Measurements from ENCODE around the gene STARD13.

STARD13 gene

DNA sequence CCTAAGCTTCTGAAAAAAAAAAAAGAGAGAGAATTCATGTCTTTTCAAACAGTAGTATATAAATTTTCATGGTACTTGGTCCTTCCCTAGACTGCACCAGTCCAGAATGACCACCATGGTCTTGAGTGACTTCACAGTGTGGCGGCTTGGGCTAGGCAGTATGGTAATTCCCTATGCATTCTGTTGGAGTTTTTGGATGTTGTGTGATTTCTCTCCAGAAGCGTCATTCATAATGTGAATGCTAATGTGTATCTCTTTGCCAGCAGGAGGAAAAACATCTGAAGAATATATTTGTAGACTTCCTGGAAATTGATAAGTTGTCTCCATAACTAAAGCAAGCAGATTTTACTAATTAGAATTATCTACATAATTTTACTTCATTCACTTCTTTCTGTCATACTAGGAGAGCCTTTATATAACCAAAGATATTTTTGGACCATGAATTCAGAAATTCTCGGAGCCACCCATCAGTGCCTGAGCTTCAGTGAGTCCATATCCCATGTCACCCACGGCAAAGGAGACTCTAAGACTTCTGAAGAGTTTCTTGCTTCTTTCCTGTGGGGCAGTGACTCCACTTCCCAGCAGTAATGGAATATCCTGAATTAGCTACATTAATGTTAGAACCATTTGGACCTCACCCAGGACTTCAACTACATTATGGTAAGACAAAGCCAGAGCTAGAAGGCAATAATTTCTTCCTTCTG, 8.4 kb downstream of the STARD13 start:
- no peak for DNase-seq

DNA sequence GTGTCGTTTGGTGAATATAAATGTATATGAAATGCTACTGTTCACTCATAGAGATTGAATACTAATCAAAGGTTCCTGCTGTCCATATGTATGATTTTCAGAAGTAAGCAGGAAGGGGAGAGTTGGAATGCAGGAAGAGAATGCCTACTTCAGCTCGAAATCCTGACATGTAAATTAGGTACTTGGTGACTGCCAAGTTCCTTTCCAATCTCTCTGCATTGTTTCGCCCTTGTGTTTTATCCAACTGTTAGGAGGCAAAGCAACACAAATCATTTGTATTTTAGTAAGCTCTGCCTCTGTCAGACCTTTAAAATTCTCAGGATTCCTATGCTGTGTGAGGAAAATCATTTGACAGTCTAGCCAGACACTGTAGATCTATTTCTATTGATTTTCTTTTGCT, 9.0 kb downstream of the STARD13 start:
- no peak for DNase-seq

GRCh38 chr13:33275916-33276315, 9.6 kb downstream of the STARD13 start:
- no peak for DNase-seq

- DNase-seq, result no peak
Observed at GRCh38 chr13:33274264-33274663, 11.3 kb downstream of the STARD13 start.

GRCh38 chr13:33272531-33273124, 12.9 kb downstream of the STARD13 start:
- DNase-seq, result no peak

- no peak for DNase-seq
Observed at GRCh38 chr13:33271759-33272158, 13.8 kb downstream of the STARD13 start.

DNA sequence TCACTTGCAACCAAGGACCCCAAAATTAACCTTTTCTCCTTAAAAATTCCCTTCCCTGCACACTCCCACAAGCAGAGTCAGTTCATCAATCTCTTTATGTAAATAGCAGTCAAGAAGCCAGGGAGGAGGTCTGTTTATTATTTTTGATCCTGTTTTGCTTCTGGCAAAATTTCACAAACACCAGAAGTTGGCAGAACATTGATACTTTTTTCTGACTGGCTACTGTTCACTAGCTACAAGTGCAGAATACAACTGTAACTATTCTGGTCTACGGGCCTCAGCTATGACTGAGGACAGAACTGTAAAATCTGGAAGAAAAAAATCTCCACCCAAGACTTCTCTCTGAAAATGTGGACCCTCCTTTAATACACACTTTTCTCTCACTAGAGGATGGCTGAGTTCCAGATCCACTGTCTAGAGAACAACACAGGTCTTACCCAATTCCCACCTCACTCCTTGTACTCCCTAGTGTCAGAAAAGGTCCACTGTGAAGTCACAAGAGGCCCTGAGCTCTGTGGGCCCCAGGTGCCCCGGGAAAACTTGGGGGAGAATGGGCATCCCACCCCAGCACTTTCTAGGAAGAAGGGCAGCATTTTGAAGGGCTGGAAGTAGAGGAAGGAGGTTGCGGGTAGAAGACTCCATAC, 14.5 kb downstream of the STARD13 start:
- no peak for DNase-seq

DNA sequence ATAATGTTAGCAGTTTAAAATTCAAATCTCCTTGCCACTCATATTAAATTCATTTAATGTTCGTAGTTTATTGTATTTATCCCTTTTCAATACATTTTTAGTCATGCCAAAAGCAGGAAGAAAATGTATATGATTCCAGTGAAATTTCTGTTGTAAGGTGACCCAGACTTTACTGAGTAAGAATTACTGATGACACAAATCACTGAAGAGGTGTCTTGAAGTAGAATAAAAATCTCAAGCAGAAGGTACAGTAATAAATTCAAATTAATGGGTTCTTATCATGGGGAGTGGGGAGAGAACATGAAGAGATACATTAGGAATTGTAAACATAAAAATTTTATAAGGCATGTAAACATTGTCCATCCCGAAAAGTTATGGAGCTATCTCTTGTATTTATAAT, 19.9 kb downstream of the STARD13 start:
- no peak for DNase-seq

DNA sequence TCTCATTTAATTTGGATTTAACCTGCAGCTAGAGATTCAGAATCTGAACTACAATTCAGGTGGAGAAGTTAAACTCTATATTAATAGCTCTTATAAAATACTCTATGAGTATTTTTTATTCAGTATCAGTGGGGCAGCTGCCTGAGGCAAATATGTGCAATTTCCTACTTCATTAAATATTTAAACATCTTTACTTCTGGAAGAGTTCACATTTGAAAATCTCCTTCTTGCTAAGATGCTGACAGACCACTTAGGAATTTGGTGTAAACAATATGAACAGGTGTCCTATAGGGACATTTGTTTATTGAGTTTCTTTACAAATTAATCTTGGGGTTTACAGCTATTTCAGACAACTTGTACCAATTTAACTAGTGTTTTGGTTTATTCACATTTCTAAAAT, 20.4 kb downstream of the STARD13 start:
- no peak for DNase-seq

DNA sequence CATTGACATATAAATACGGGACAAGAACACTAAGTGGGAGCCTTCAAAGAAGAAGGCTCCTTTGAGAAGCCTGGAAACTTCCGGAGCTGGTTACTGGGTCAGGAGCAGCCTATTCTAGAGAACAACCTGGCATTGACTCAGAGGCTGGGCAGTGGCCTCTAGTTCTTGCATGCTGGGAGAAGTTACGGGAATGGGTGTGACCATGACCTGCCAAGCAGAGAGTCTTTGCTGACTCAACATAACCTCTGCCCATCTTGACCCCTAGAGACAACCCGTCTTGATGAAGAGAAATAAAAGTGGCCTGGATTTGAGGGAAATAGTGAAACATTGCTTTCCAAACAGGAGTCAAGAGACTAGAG, 21.0 kb downstream of the STARD13 start:
- no peak for DNase-seq

DNA sequence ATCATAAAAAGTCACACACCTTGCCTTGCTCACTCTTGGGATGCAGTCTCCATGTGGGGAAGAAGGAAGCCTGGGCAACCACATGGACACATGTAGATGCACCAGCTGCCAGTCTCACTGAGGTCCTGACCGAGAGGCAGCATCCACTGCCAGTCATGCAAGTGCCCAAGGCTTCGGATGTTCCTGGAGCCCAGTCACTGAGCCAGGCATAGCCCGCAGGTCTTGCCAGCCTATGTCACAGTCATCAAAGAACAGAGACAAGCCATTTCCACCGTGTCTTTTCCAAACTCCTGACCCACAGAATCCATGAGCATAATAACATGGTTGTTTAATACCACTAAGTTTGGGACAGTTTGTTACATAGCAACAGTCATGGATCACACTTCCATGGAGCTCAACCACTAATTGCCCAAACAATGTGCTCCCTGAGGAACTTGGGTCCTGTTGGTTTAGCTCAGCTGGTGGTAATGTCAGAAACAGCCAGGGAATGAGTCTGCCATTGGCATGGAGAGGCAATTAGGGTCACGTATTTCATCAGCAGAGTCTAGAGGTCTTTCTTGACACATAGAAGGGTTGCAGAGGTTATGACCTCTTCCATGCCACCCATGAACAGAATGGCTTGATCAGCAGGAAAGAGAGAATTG, 21.5 kb downstream of the STARD13 start:
- DNase-seq, result no peak

GRCh38 chr13:33263484-33263883, 22.1 kb downstream of the STARD13 start:
- no peak for DNase-seq

DNA sequence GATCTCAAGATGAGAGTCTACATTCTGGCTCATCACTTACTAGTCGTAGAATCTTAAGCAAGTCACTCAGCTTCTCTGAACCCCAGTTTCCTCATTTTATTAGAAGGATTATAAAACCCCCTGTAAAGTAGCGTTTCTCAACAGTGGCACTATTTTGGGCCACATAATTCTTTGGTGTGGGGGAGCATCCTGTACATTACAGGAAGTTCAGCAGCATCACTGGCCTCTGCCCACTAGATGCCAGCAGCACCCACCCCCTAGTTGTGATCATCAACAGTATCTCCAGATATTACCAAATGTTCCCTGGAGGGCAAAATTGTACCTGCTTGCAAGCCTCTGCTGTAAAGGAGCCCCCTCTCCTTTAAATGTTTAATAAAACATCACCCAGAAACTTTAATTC, 22.6 kb downstream of the STARD13 start:
- peak; percentile 80 for DNase-seq

DNA sequence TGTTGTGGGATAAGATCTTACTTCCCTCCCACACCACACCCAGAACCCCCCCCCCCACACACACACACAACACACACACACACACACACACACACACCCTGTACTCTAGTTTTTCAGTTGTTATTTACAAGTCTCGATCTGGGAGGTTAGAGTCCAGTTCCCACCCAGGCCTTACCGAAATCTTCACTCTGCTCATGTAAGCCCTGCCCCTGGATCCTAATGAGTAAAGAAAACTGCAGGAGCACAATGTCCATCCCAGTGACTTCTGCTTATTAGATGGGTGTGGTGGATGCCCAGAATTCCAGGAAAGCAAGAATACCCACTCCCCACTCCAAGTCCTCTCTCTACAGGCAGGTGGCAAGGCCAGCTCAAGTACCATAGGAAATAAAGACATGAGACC, 23.0 kb downstream of the STARD13 start:
- no peak for DNase-seq

- no peak for DNase-seq
Observed at GRCh38 chr13:33262062-33262487, 23.5 kb downstream of the STARD13 start.

DNA sequence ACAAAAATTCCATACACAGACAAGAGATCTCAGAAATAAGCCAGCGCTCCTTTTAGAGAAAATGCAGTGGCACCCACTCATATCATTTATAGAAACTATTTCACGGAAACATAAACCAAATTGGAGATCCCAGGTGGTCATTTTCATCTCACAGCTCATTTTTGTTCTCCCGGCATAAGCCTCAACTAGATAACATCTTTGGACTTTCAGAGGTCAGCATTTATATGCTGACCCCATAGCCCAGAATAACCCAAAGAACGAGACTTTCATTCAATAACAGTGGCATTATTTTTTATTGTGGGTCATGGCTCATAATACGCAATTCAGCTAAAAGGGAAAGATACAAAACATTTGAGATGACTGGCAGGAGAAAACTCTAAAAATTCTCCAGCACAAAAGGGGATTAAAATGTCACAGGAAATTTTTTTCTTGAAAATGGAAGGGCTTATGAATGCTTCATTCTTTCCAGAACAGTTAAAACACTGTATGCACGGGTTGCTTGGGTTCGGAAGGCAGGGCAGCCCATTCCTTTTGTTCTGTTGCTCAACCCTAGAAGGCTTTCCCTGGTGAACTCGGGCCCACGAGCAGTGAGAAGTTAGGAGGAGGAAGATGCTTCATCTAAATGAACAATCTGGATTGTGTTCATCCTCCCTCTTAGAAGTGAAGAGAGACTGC, 24.0 kb downstream of the STARD13 start:
- DNase-seq, result no peak

GRCh38 chr13:33260168-33261098, 25.1 kb downstream of the STARD13 start:
- DNase-seq, result no peak

DNA sequence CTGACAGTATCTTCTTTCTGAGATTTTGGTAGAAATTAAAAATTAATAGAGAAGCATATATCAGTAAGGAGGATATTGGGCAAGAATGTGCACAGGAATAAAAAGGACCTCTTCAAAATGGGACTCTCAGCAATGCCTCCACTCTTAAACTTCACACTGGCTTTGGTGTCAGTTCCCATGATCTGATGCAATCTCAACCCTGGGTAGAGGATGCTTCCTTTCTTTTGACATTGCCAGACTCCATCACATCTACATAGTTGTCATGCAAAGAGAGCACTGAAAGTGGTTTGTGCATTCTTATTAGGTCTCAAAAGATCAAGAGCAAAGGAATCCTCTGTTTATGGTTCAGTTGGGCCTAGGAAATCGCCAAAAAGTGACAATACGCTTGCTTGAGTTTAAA, 26.3 kb downstream of the STARD13 start:
- peak; percentile 46 for DNase-seq

DNA sequence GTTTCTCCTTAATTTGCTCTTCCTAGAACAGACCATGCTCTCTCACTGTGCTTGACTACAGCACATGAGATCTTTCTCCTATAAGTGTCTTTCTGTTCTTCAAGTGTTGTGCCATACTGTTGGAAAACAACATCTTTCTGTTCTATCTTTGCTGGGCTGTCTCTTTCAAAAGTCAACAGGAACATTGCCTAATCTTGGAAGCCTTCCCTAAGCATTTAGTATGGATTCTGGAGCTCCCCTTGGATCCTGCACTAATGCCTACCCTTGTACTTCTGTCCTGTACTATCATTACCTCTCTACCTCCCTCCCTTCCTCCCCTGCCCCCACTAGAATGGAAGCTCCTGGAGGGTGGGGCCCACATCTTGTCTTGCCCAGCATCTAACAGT, 26.8 kb downstream of the STARD13 start:
- no peak for DNase-seq

DNA sequence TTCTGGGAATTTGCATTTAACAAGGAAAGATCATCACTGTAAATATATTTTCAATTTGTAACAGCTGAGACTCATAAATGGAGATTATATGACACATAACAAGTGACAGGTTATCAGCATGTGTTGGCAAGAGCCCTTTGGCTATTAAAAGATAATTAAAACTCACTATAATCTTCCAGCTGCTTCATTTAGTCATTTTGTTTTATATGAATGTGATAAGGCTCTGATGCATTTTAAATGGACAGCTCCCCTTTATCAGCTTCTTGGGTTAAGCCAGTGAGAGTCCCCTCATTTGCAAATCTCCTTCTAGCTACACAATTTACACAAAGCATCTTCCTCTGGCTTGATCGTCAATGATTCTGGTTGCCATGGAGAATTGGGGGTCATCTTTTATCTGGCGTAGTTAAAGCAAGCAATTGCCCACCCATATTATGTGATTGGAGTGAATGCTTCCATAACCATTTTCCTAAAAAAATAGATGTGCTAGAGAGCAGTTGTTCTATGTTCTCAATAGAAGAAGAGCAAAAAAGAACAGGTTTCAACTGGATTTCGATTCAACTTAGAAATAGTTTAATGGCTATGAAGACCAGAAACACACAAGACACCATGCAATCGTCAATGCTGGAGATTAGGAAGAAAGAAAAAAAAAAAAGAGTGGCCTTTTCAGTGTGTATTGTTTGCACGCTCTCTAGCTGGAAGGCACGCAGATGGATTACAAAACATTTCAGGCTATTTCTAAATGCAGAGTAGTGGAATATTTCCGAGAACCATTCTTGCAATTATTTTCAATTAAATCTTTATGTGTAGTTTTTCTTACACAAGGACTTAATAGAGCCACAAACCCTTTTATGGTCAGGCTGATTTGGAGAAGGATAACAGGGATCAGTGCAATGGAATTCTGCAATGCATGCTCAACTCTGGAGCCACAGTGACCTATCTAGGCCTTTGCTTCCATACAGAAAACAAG, 27.4 kb downstream of the STARD13 start:
- DNase-seq, result no peak
